HepG2 (cell line): Measurements from ENCODE around the gene TMEM97. TPM values are rescaled to one million over a fixed set of nuclear protein-coding genes. Genes with fewer than 3 reads are reported as not detected.

Source experiments
- ATF4 ChIP-seq, 2 experiments: fragments of 450-650 bp in 1 of 2; sonication (generic) in 1 of 2; formaldehyde crosslinking; IDR thresholded peaks; 2 replicates each; pipeline versions ENCODE4 v1.5.0 to v1.8.0; 2020 to 2022; ENCODE audit warnings: mild to moderate bottlenecking in 1 of 2, missing genetic modification reagents in 1 of 2
- DDIT3 ChIP-seq: sonication (generic); formaldehyde crosslinking; IDR thresholded peaks from 2 replicates; pipeline ENCODE4 v1.4.0; 2020; ENCODE audit warnings: mild to moderate bottlenecking, missing genetic modification reagents
- DNMT1 ChIP-seq: sonication (generic); formaldehyde crosslinking; IDR thresholded peaks from 2 replicates; pipeline ENCODE4 v1.5.1; 2020; ENCODE audit warnings: mild to moderate bottlenecking, missing genetic modification reagents
- ESRRA ChIP-seq: sonication (generic); formaldehyde crosslinking; IDR thresholded peaks from 2 replicates; pipeline ENCODE4 v1.5.1; 2020; ENCODE audit warnings: mild to moderate bottlenecking, low read depth, missing genetic modification reagents
- KLF13 ChIP-seq: sonication (generic); formaldehyde crosslinking; IDR thresholded peaks from 2 replicates; pipeline ENCODE4 v1.4.0; 2020; ENCODE audit warnings: mild to moderate bottlenecking, missing genetic modification reagents
- KLF6 ChIP-seq: IDR thresholded peaks from 2 replicates; pipeline ENCODE4 v1.8.0; 2016; ENCODE audit warnings: missing biosample characterization, missing genetic modification reagents
- LCORL ChIP-seq, 2 experiments: fragments of 450-650 bp in 1 of 2; sonication (generic) in 1 of 2; formaldehyde crosslinking in 1 of 2; IDR thresholded peaks; 2 replicates each; pipeline versions ENCODE4 v1.5.0 to v1.6.1; 2017 to 2020; ENCODE audit warnings: antibody characterized with exemption in 1 of 2, missing genetic modification reagents in 1 of 2
- MTA3 ChIP-seq: sonication (generic); formaldehyde crosslinking; IDR thresholded peaks from 2 replicates; pipeline ENCODE4 v1.4.0; 2020; ENCODE audit warnings: missing genetic modification reagents
- PCBP2 ChIP-seq: fragments of 200-400 bp; formaldehyde crosslinking; optimal IDR thresholded peaks from 2 replicates; pipeline ENCODE3; 2018; ENCODE audit warnings: low read length, low read depth; ENCODE audit not compliant: poor library complexity, severe bottlenecking
- RELA ChIP-seq: sonication (generic); formaldehyde crosslinking; IDR thresholded peaks from 2 replicates; pipeline ENCODE4 v1.4.0; 2020; ENCODE audit warnings: missing genetic modification reagents
- RFXANK ChIP-seq: IDR thresholded peaks from 2 replicates; pipeline ENCODE4 v1.6.1; 2016
- SAP130 ChIP-seq: IDR thresholded peaks from 2 replicates; pipeline ENCODE4 v1.6.1; 2016; ENCODE audit warnings: low read depth
- SIX1 ChIP-seq: sonication (generic); formaldehyde crosslinking; IDR thresholded peaks from 2 replicates; pipeline ENCODE4 v1.4.0; 2020; ENCODE audit warnings: missing genetic modification reagents, borderline replicate concordance
- SOX6 ChIP-seq, 2 experiments: fragments of 450-650 bp in 1 of 2; sonication (generic) in 1 of 2; formaldehyde crosslinking in 1 of 2; IDR thresholded peaks; 2 replicates each; pipeline versions ENCODE4 v1.4.0 to v1.6.1; 2017 to 2020; ENCODE audit warnings: antibody characterized with exemption in 1 of 2, mild to moderate bottlenecking in 1 of 2, missing genetic modification reagents in 1 of 2
- TERF1 ChIP-seq: sonication (generic); formaldehyde crosslinking; IDR thresholded peaks from 2 replicates; pipeline ENCODE4 v1.8.0; 2022; ENCODE audit warnings: mild to moderate bottlenecking, missing genetic modification reagents, moderate library complexity
- TOE1 ChIP-seq: sonication (generic); formaldehyde crosslinking; IDR thresholded peaks from 2 replicates; pipeline ENCODE4 v1.4.0; 2020; ENCODE audit warnings: mild to moderate bottlenecking, missing genetic modification reagents
- TRIM22 ChIP-seq: fragments of 450-650 bp; IDR thresholded peaks from 2 replicates; pipeline ENCODE4 v1.6.1; 2017
- ZBTB7A ChIP-seq: sonication (generic); formaldehyde crosslinking; IDR thresholded peaks from 2 replicates; pipeline ENCODE4 v1.8.0; 2022; ENCODE audit warnings: mild to moderate bottlenecking, missing genetic modification reagents
- ZFP82 ChIP-seq: sonication (generic); formaldehyde crosslinking; IDR thresholded peaks from 2 replicates; pipeline ENCODE4 v1.5.1; 2020; ENCODE audit warnings: mild to moderate bottlenecking, missing genetic modification reagents, borderline replicate concordance
- ZNF275 ChIP-seq: sonication (generic); formaldehyde crosslinking; IDR thresholded peaks from 2 replicates; pipeline ENCODE4 v1.8.0; 2022; ENCODE audit warnings: missing genetic modification reagents, mild to moderate bottlenecking, inconsistent platforms, borderline replicate concordance
- ZNF414 ChIP-seq: sonication (generic); formaldehyde crosslinking; IDR thresholded peaks from 2 replicates; pipeline ENCODE4 v1.5.0; 2020; ENCODE audit warnings: missing genetic modification reagents
- ZNF670 ChIP-seq: sonication (generic); formaldehyde crosslinking; IDR thresholded peaks from 2 replicates; pipeline ENCODE4 v1.8.0; 2022; ENCODE audit warnings: mild to moderate bottlenecking, missing genetic modification reagents, borderline replicate concordance
- ZNF724P ChIP-seq: sonication (generic); formaldehyde crosslinking; IDR thresholded peaks from 2 replicates; pipeline ENCODE4 v1.8.0; 2022; ENCODE audit warnings: missing genetic modification reagents, borderline replicate concordance
- ZNF850 ChIP-seq: sonication (generic); formaldehyde crosslinking; conservative IDR thresholded peaks from 2 replicates; pipeline ENCODE4 v1.9.0; 2021; ENCODE audit warnings: mild to moderate bottlenecking, missing genetic modification reagents
- polyA plus RNA-seq, 8 experiments: library from polyadenylated mRNA; depleted of rRNA in 3 of 8; stranded (reverse) in 7 of 8; unstranded in 1 of 8; fragments of >200 nt; fragmentation: Illumina TruSeq in 4 of 8; extraction: Trizol in 4 of 8; gene quantifications; 2 replicates each; pipeline versions ENCODE4 v1.2.1 to v1.2.3, GENCODE V29; 2011 to 2016; ENCODE audit warnings: low read depth in 4 of 8, missing spikeins in 1 of 8, mixed read lengths in 1 of 8; ENCODE audit not compliant: insufficient read depth in 1 of 8
- total RNA-seq, 5 experiments: library from RNA; depleted of rRNA; stranded (reverse); fragments of >200 nt; fragmentation: Illumina TruSeq; extraction: Trizol; gene quantifications; 2 replicates each; pipeline ENCODE4 v1.2.3, GENCODE V29; 2016; ENCODE audit warnings: low read depth in 1 of 5

TMEM97 gene
- total and polyA plus RNA-seq, 2 of the 13 experiments (the other 11 are each of a cell fraction or from before 2014, with no cell fraction given) = 69.6 to 137 TPM

GRCh38 chr17:28318759-28319597 is at the start of gene TMEM97 (continued):
- no peak; the same call in 1 of the 2 replicates for TF ChIP-seq DNMT1 (CRISPR knock-in tag)
- TF ChIP-seq ZFP82 (CRISPR knock-in tag) = no peak
- TF ChIP-seq TERF1 (CRISPR knock-in tag) = peak; percentile 78
- TF ChIP-seq KLF6 (CRISPR knock-in tag) = no peak; the same call in 1 of the 2 replicates
- TF ChIP-seq ZNF670 (CRISPR knock-in tag) = no peak; the same call in 1 of the 2 replicates
- TF ChIP-seq SOX6 (IDR thresholded peaks at IDR 0.05) = no peak
- peak; percentile 19; the same call in 1 of the 2 replicates for TF ChIP-seq SOX6 (CRISPR knock-in tag; IDR thresholded peaks at IDR 0.05)
- TF ChIP-seq ESRRA (CRISPR knock-in tag) = peak; percentile 20; the same call in 1 of the 2 replicates
- TF ChIP-seq MTA3 (CRISPR knock-in tag) = no peak
- no peak for TF ChIP-seq ZNF850 (CRISPR knock-in tag)
- 0 out of 2 replicates have a peak, but pooled peaks have one; percentile 22 for TF ChIP-seq RFXANK (CRISPR knock-in tag)
- TF ChIP-seq SAP130 = peak; percentile 91
- TF ChIP-seq TOE1 (CRISPR knock-in tag) = no peak
- peak; percentile 75 for TF ChIP-seq ZBTB7A (CRISPR knock-in tag)
- TF ChIP-seq KLF13 (CRISPR knock-in tag) = no peak
- TF ChIP-seq TRIM22 = no peak
- TF ChIP-seq ZNF724P (CRISPR knock-in tag) = no peak
- no peak for TF ChIP-seq RELA
- no peak for TF ChIP-seq DDIT3 (CRISPR knock-in tag)
- no peak for TF ChIP-seq LCORL (IDR thresholded peaks at IDR 0.05)
- TF ChIP-seq LCORL (CRISPR knock-in tag; IDR thresholded peaks at IDR 0.05) = peak; percentile 49
- TF ChIP-seq PCBP2 = no peak
- peak; percentile 82; the same call in 1 of the 2 replicates for TF ChIP-seq ZNF414 (CRISPR knock-in tag)
- TF ChIP-seq ZNF275 = peak; percentile 54; the same call in 1 of the 2 replicates
- TF ChIP-seq ATF4 (CRISPR knock-in tag; IDR thresholded peaks at IDR 0.05) = peak in 1 of 2 experiments; percentile 36; a peak in 1 of 4 replicates
- no peak for TF ChIP-seq SIX1
